Sigmoid colon (tissue), 7 donors: Measurements from ENCODE around the gene TRAIP. TPM values are rescaled to one million over a fixed set of nuclear protein-coding genes. Genes with fewer than 3 reads are reported as not detected.
"Not testable (repeated sequence)": the region's sequence is repeated elsewhere in the genome, so short reads cannot be mapped to it uniquely, and the experiment has no call there.

ENCODE experiments used
- DNase-seq: peaks from one replicate; pipeline ENCODE4 v3.0.0-alpha.2; 2019
- H3K27ac ChIP-seq, 4 donors: fragments of 200-600 bp; sonication (generic); one replicate each; pipeline ENCODE4 v1.5.1; 2016 to 2019; ENCODE audit warnings: mild to moderate bottlenecking in 1 of 4
- H3K27me3 ChIP-seq, 3 donors: fragments of 200-600 bp; sonication (generic); one replicate each; pipeline ENCODE4 v1.5.1; 2019; ENCODE audit warnings: mild to moderate bottlenecking in 1 of 3
- H3K36me3 ChIP-seq, 4 donors: fragments of 200-600 bp; sonication (generic); one replicate each; pipeline ENCODE4 v1.5.1; 2016 to 2019
- H3K4me1 ChIP-seq, 4 donors: fragments of 200-600 bp; sonication (generic); one replicate each; pipeline ENCODE4 v1.5.1; 2017 to 2019
- H3K4me3 ChIP-seq, 4 donors: fragments of 200-600 bp; sonication (generic); one replicate each; pipeline ENCODE4 v1.5.1; 2017 to 2019; ENCODE audit warnings: mild to moderate bottlenecking in 2 of 4, moderate library complexity in 1 of 4
- H3K9me3 ChIP-seq, 4 donors: fragments of 200-600 bp in 3 of 4; sonication (generic) in 3 of 4; one replicate each; pipeline versions ENCODE4 v1.5.1 to v1.6.1; 2013 to 2019
- CTCF ChIP-seq, 4 experiments: fragments of 450-650 bp in 3 of 4; fragments of 200-600 bp in 1 of 4; IDR thresholded peaks; one replicate each; pipeline ENCODE4 v1.5.1; 2016 to 2019; ENCODE audit warnings: antibody characterized with exemption in 4 of 4, mild to moderate bottlenecking in 3 of 4, moderate library complexity in 2 of 4
- EP300 ChIP-seq, 4 donors: sonication (generic); formaldehyde crosslinking; IDR thresholded peaks; one replicate each; pipeline ENCODE4 v1.6.1; 2017; ENCODE audit warnings: antibody characterized with exemption in 4 of 4
- POLR2A ChIP-seq, 2 donors: fragments of 450-650 bp; IDR thresholded peaks; one replicate each; pipeline ENCODE4 v1.6.1; 2016; ENCODE audit warnings: antibody characterized with exemption in 2 of 2, mild to moderate bottlenecking in 2 of 2, moderate library complexity in 2 of 2
- POLR2AphosphoS5 ChIP-seq, 4 donors: sonication (generic); formaldehyde crosslinking; IDR thresholded peaks; one replicate each; pipeline ENCODE4 v1.6.1; 2017; ENCODE audit warnings: antibody characterized with exemption in 4 of 4
- WGBS, 2 donors: extraction: QIAGEN DNeasy Blood & Tissue Kit; methylation state at CpG; one replicate each; pipeline ENCODE4 v1.1.7; 2013; 5-methylcytosine and 5-hydroxymethylcytosine counted together
- intact Hi-C: fragments of 100-400 bp; cut with DNase I; formaldehyde crosslinking; loops from one replicate; pipeline ENCODE4 v1.15.1; 2023
- polyA plus RNA-seq, 3 donors: library from polyadenylated mRNA; stranded (reverse); fragments of 200-250 nt; gene quantifications; one replicate each; pipeline ENCODE4 v1.2.3, GENCODE V29; 2013
- total RNA-seq, 4 donors: library from RNA; depleted of rRNA; stranded (reverse); fragments of >200 nt; gene quantifications; one replicate each; pipeline ENCODE4 v1.1.0, GENCODE V29; 2016
- donor health status: healthy with polysubstance abuse.
- donor health status: Bipolar disorder and iron deficiency.
- donor health status: healthy.

The TRAIP gene
- total RNA-seq = 1 to 10 TPM in 3 of 4 donors, under 1 TPM in 1; 0.54 to 1.8 (median 1.6) TPM
- 1 to 10 TPM; 1.2 to 7.1 (median 1.4) TPM for polyA plus RNA-seq

GRCh38 chr3:49856181-49857005 is at the start of gene TRAIP:
TRAIP (minus strand) TSS chr3:49856564; CDS start chr3:49856453, 111 bp downstream.
- intact Hi-C loops = loop anchor here (5.0 kb wide), 1 partner anchor 71 kb away; the partner anchor contains the start of gene MON1A
- DNase-seq = peak; percentile 97
- TF ChIP-seq POLR2A (IDR thresholded peaks at IDR 0.05) (peak in 1 of 2 donors; percentile 21), CTCF (IDR thresholded peaks at IDR 0.05) (no peak), POLR2AphosphoS5 (IDR thresholded peaks at IDR 0.05) (peak; percentile 52 to 86 (median 73))
- 4 to 5% methylated on average over 52 of the region's 52 CpGs for WGBS, 2 donors
- peak within 1 kb of the TSS; percentile 78 to 88 (median 82) for H3K27ac ChIP-seq
- peak within 1 kb of the TSS; percentile 32 to 59 (median 54) for H3K4me3 ChIP-seq
- H3K27me3 ChIP-seq = no peaks in the 10 kb centered on the region
- peaks cover 0 to 16% (median 11%) of the 10 kb centered on the region in 4 donors for H3K4me1 ChIP-seq
- no peaks in the 10 kb centered on the region for H3K36me3 ChIP-seq
- no peaks in the 10 kb centered on the region for H3K9me3 ChIP-seq

GRCh38 chr3:49904448-49904847 is 48.1 kb upstream of the TRAIP start:
- intact Hi-C loops = loop anchor here (5.0 kb wide), 1 partner anchor 202 kb away; no protein-coding TSS in a partner anchor
- peak overlapping the region; percentile 22 to 64 (median 57) for H3K27ac ChIP-seq
- WGBS, 2 donors = 91 to 94% methylated on average over 13 of the region's 13 CpGs

GRCh38 chr3:49903451-49904424 is 47.4 kb upstream of the TRAIP start, which contains the start of gene MST1R:
MST1R (minus strand) TSS chr3:49903873; CDS start chr3:49903609, 264 bp downstream.
- intact Hi-C loops = loop anchor here (5.0 kb wide), 1 partner anchor 201 kb away; no protein-coding TSS in a partner anchor
- TF ChIP-seq CTCF (IDR thresholded peaks at IDR 0.05) (no peak), EP300 (IDR thresholded peaks at IDR 0.05) (no peak), POLR2A (IDR thresholded peaks at IDR 0.05) (peak in 1 of 2 donors; percentile 42), POLR2AphosphoS5 (IDR thresholded peaks at IDR 0.05) (peak in 1 of 4 donors; percentile 48)
- Histone ChIP-seq H3K36me3 (peaks cover 0 to under 1% (median 0%) of the 10 kb centered on the region in 4 donors), H3K27me3 (no peaks in the 10 kb centered on the region), H3K9me3 (no peaks in the 10 kb centered on the region), H3K27ac (peak within 1 kb of the TSS; percentile 22 to 64 (median 57)), H3K4me1 (peaks cover 0 to 44% (median 22%) of the 10 kb centered on the region in 4 donors), H3K4me3 (peak within 1 kb of the TSS; percentile 18 to 46 (median 44))
- WGBS, 2 donors = 14 to 31% methylated on average over 65 of the region's 65 CpGs
- peak; percentile 84 for DNase-seq

More at GRCh38 chr3:49904448-49904847, 48.1 kb upstream of the TRAIP start:
- Histone ChIP-seq H3K4me1 (peaks cover 0 to 44% (median 22%) of the 10 kb centered on the region in 4 donors), H3K4me3 (peak overlapping the region in 1 of 4 donors; percentile 42)
- DNase-seq, H3K9me3 ChIP-seq, H3K36me3 ChIP-seq, H3K27me3 ChIP-seq: not testable (repeated sequence)

- Histone ChIP-seq H3K4me3 (peak overlapping the region in 2 of 4 donors; percentile 45 to 46), H3K27me3 (no peaks in the 10 kb centered on the region), H3K4me1 (peaks cover 0 to 44% (median 22%) of the 10 kb centered on the region in 4 donors), H3K36me3 (no peaks in the 10 kb centered on the region), H3K9me3 (no peaks in the 10 kb centered on the region), H3K27ac (peak overlapping the region in 1 of 4 donors; percentile 22)
- no peak for DNase-seq
- no peak for TF ChIP-seq POLR2AphosphoS5 (IDR thresholded peaks at IDR 0.05)
- intact Hi-C loops = loop anchor here (5.0 kb wide), 1 partner anchor 200 kb away; no protein-coding TSS in a partner anchor
- WGBS, 2 donors = 77 to 95% methylated on average over 44 of the region's 44 CpGs
Observed at GRCh38 chr3:49902511-49903345, 46.4 kb upstream of the TRAIP start.
